Fibroblast of villous mesenchyme (primary cell): ENCODE results near the gene RGS19. TPM values are rescaled to one million over a fixed set of nuclear protein-coding genes. Genes with fewer than 3 reads are reported as not detected.

ENCODE experiments used
- DNase-seq: peaks from one replicate; pipeline ENCODE4 v3.0.0-alpha.2; 2010; ENCODE audit warnings: low read depth
- H3K4me3 ChIP-seq: 2 replicates; pipeline ENCODE4 v1.5.1; 2011; ENCODE audit warnings: low read depth, mild to moderate bottlenecking, low read length
- total RNA-seq: library from RNA; depleted of rRNA; stranded (reverse); fragments of >200 nt; gene quantifications from 2 replicates; pipeline ENCODE4 v1.2.3, GENCODE V29; 2012
- TF ChIP-seq, protein P1 (sequence below): IDR thresholded peaks from 2 replicates; pipeline ENCODE4 v1.5.1; 2012; ENCODE audit warnings: low read depth, mild to moderate bottlenecking, low read length; ENCODE audit not compliant: insufficient read depth

Gene RGS19
- total RNA-seq, 1 donor, result 13.0 TPM

DNA sequence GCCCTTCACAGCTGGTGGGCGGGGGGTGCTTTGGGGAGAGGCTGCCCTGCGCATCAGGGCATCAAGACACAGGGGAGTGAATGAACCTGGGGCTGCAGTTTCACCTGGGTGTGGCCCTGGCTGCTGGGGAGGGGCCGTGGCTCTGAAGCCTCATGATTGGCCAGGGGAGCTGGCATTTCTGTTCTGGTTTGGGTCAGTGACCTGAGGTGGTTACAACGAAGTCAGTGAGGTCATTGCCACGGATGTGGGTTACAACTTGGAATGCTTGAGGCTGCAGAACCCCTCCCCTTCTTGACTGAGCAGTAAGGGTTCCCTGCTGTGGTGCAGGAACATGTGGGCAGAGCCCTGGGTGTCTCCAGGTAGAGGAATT is 13.4 kb downstream of the RGS19 start:
- TF ChIP-seq, protein P1, sequence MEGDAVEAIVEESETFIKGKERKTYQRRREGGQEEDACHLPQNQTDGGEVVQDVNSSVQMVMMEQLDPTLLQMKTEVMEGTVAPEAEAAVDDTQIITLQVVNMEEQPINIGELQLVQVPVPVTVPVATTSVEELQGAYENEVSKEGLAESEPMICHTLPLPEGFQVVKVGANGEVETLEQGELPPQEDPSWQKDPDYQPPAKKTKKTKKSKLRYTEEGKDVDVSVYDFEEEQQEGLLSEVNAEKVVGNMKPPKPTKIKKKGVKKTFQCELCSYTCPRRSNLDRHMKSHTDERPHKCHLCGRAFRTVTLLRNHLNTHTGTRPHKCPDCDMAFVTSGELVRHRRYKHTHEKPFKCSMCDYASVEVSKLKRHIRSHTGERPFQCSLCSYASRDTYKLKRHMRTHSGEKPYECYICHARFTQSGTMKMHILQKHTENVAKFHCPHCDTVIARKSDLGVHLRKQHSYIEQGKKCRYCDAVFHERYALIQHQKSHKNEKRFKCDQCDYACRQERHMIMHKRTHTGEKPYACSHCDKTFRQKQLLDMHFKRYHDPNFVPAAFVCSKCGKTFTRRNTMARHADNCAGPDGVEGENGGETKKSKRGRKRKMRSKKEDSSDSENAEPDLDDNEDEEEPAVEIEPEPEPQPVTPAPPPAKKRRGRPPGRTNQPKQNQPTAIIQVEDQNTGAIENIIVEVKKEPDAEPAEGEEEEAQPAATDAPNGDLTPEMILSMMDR, result no peak
- peak; percentile 92 for DNase-seq
- H3K4me3 ChIP-seq, result no peak overlapping the region

DNA sequence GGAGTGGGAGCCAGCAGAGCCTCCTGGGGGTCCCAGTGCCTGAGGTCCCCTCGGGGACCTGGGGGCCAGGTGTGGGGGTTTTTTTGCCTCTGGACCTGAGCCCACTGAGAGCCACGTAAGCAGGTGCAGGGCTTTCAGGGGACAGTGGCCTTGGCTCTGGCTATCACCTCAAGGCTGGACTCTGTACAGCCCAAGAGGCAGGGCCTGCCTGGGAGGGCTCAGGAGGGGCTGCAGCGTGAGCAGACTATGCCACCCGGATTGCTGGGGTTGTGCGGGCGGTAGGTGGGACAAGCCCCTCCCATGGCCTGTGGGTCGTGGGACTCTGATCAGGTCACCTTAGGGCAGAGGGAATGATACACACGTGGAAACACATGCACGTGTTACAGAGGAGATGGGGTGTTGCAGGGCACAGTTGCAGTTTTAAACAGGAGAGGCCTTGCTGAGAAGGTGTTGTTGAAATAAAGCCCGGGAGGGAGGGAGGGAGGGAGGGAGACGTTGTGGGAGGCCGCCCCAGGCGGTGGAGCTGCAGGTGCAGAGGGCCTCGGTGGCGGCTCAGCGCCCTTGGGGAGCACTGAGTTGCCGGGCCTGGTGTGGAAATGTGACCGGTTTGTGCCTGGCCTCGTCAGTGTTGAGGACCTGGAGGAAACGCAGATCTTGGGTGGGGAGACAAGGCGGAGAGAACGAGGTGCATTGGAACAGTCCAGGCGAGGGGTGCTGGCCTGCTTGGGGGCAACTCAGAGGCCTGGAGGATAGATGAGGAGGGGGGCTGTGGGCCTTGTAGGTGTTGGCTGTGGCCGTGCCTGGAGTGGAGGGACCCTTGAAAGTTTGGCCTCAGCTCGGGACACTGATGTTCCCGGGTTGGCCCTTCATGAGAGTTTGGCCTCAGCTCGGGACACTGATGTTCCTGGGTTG is 14.0 kb downstream of the RGS19 start:
- TF ChIP-seq, protein P1, result no peak
- no peak for DNase-seq
- H3K4me3 ChIP-seq, result no peak overlapping the region

DNA sequence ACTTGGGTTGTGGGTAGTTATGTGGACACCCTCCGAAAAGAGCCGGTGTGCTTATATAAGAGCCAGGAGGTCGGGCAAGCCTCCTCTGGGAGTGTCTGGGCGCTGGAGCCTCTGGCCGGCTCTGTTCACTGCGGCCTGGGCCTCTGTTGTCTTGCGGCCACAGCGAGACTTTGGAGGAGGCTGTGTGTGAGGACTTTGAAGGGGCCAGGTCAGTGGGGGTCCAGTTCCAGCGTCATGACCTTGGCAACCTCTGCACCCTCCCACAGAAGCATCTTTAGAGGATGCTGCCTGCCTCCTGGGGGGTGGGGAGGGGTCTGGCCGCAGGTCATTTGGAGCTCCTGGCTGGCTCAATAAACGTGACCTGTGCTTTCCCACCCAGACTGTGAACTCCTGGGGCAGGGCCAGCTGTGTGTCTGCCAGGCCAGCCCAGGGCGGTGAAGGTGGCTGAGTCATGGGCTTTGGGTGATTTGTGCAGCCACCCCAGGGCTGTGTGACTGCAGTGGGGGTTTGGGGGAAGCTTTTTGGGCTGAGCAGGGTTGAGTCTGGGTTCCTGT is 15.1 kb downstream of the RGS19 start:
- DNase-seq, result peak; percentile 62
- peak overlapping the region; percentile 87 for H3K4me3 ChIP-seq
- TF ChIP-seq, protein P1, result no peak

- H3K4me3 ChIP-seq, result peak overlapping the region; percentile 87
- TF ChIP-seq, protein P1, result no peak
- DNase-seq, result no peak
Observed at GRCh38 chr20:64063389-64064144, 15.8 kb downstream of the RGS19 start.

DNA sequence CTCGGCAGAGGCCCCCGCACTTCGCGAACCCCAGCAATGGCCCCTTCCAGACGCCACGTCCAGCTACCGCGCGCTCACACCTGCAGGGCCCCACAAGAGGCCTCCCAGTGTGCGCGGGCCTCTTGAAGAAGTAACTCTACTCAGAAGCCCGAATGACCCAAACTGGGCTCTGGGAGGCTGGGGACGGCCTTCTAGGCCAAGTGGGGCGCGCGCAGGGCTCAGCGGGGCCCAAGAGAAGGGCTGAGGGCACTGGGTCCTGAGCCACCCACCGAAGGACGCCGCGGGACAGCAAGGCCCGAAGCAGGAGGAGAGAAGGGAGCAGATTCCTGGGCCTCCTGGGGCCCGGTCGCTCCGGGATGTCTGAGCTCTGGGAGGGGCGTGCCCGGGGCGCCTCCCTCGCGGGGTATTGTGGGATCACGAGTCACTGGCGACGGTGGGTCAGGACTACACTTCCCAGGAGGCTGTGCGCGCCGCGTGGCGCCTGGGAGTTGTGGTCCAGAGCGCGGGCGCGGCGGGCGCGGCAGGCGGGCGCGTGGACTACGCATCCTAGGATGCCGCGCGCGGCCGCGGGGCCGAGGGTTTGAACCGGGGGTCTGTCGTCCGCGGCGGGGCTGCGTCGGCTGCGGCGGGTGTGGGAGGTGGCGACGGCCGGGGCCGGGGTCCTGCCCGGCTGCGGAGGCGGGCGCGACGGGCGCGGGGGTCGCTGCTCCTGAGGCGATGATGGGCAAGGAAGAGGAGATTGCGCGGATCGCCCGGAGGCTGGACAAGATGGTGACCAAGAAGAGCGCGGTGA is 16.5 kb downstream of the RGS19 start, which contains the start of gene TCEA2:
TSS of gene TCEA2 (plus strand) at position 603 of the 793 bp plus-strand sequence. CDS start at position 718, 115 bp downstream.
- TF ChIP-seq, protein P1, result no peak
- peak; percentile 96 for DNase-seq

DNA sequence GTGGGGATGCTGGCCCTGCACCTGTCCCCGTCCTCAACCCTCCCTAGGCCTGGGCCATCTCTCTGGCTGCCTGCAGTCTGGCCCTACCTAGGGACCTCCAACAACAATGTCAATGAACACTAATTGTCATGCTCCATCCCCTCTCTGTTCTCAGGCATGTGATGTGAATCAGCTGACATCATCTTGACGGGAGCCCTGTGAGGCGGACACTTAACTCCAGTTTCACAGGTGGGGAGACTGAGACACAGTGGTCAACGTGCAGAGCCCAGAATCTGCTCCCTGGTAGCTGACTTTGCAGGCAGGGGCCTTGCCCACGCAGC is 17.1 kb downstream of the RGS19 start:
- peak overlapping the region; percentile 87 for H3K4me3 ChIP-seq
- TF ChIP-seq, protein P1, result no peak
- no peak for DNase-seq

More for the DNA sequence above, 16.5 kb downstream of the RGS19 start, which contains the start of gene TCEA2:
- peak within 1 kb of the TSS; percentile 87 for H3K4me3 ChIP-seq
